Right lobe of liver (tissue), 4 donors: ENCODE results near the gene CSF1.

Experiments used
- POLR2A ChIP-seq: fragments of 450-650 bp; IDR thresholded peaks from one replicate; pipeline ENCODE4 v1.6.1; 2017; ENCODE audit warnings: antibody characterized with exemption, mild to moderate bottlenecking
- TF ChIP-seq, protein P1 (sequence below), 4 donors: fragments of 200-600 bp in 3 of 4; fragments of 450-650 bp in 1 of 4; IDR thresholded peaks; one replicate each; pipeline versions ENCODE4 v1.5.1 to v1.8.0; 2016 to 2022; ENCODE audit warnings: antibody characterized with exemption in 4 of 4, mild to moderate bottlenecking in 2 of 4
- donor health status: DM: no; HTN: no; CAD: no.
- donor health status: DM: no; HTN: no; CAD: no.
- donor health status: DM: no; HTN: yes; CAD: no.

DNA sequence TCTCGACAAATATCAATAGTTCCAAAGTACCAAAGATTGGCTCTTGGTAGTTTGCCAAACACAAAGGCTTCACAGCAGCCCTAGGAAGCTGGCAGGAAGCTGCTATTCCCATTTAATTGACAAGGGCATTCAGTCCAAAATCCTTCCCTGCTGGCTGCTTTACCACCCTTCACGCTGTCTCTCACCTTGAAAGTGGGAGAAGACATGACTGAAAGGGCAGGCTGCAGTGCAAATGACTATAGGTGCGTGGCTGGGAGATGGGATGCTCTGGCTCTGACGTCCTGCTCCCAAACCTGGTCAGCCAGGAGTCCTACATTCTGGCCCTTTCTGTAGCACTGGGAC is 3.8 kb upstream of the CSF1 start:
- TF ChIP-seq, protein P1, sequence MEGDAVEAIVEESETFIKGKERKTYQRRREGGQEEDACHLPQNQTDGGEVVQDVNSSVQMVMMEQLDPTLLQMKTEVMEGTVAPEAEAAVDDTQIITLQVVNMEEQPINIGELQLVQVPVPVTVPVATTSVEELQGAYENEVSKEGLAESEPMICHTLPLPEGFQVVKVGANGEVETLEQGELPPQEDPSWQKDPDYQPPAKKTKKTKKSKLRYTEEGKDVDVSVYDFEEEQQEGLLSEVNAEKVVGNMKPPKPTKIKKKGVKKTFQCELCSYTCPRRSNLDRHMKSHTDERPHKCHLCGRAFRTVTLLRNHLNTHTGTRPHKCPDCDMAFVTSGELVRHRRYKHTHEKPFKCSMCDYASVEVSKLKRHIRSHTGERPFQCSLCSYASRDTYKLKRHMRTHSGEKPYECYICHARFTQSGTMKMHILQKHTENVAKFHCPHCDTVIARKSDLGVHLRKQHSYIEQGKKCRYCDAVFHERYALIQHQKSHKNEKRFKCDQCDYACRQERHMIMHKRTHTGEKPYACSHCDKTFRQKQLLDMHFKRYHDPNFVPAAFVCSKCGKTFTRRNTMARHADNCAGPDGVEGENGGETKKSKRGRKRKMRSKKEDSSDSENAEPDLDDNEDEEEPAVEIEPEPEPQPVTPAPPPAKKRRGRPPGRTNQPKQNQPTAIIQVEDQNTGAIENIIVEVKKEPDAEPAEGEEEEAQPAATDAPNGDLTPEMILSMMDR (IDR thresholded peaks at IDR 0.05): no peak
- TF ChIP-seq POLR2A: no peak
